GM23338 (cell line): ENCODE data around the gene SYPL1. TPM values are rescaled to one million over a fixed set of nuclear protein-coding genes. Genes with fewer than 3 reads are reported as not detected.

Source experiments
- ATAC-seq: fragments of 200-7000 bp; cut with Tn5 transposase; 3 replicates; pipeline ENCODE4 v1.9.1; 2020
- DNase-seq: peaks from one replicate; pipeline ENCODE4 v3.0.0-alpha.2; 2015; ENCODE audit warnings: low spot score
- H2AFZ ChIP-seq: fragments of 200-600 bp; sonication (generic); 2 replicates; pipeline ENCODE4 v1.8.0; 2016; ENCODE audit warnings: antibody characterized with exemption, mild to moderate bottlenecking, moderate library complexity
- H3F3A ChIP-seq: fragments of 200-600 bp; sonication (generic); replicated peaks from 2 replicates; pipeline ENCODE4 v1.8.0; 2017; ENCODE audit warnings: antibody characterized with exemption, mixed run types, low read depth
- H3K27ac ChIP-seq: fragments of 200-600 bp; sonication (generic); 2 replicates; pipeline ENCODE4 v1.6.1; 2016; ENCODE audit warnings: low read depth
- H3K27me3 ChIP-seq: fragments of 200-600 bp; sonication (generic); 2 replicates; pipeline ENCODE4 v1.8.0; 2016; ENCODE audit warnings: mild to moderate bottlenecking, mixed run types, moderate library complexity; ENCODE audit not compliant: insufficient read depth
- H3K36me3 ChIP-seq: fragments of 200-600 bp; sonication (generic); 2 replicates; pipeline ENCODE4 v1.8.0; 2016; ENCODE audit warnings: mild to moderate bottlenecking; ENCODE audit not compliant: insufficient read depth
- H3K4me1 ChIP-seq: fragments of 200-600 bp; sonication (generic); 2 replicates; pipeline ENCODE4 v1.8.0; 2016; ENCODE audit warnings: mild to moderate bottlenecking, moderate library complexity; ENCODE audit not compliant: insufficient read depth
- H3K4me2 ChIP-seq: fragments of 200-600 bp; sonication (generic); 2 replicates; pipeline ENCODE4 v1.7.1; 2017; ENCODE audit warnings: mixed run types
- H3K4me3 ChIP-seq: fragments of 200-600 bp; sonication (generic); 2 replicates; pipeline ENCODE4 v1.6.1; 2016; ENCODE audit warnings: mixed run types
- H3K79me2 ChIP-seq: fragments of 200-600 bp; sonication (generic); replicated peaks from 2 replicates; pipeline ENCODE4 v1.8.0; 2017; ENCODE audit warnings: mild to moderate bottlenecking; ENCODE audit not compliant: insufficient read depth
- H3K9me2 ChIP-seq: fragments of 200-600 bp; sonication (generic); 2 replicates; pipeline ENCODE4 v1.8.0; 2017; ENCODE audit not compliant: insufficient read depth
- H4K20me1 ChIP-seq: fragments of 200-600 bp; sonication (generic); replicated peaks from 2 replicates; pipeline ENCODE4 v1.8.0; 2017; ENCODE audit warnings: mild to moderate bottlenecking; ENCODE audit not compliant: insufficient read depth
- H3K27ac Mint-ChIP-seq: 2 replicates; pipeline ENCODE4 v1.8.0; 2020; ENCODE audit warnings: inconsistent platforms, mild to moderate bottlenecking, moderate library complexity, mixed read lengths
- H3K27me3 Mint-ChIP-seq: 3 replicates; pipeline ENCODE4 v1.8.0; 2022; ENCODE audit warnings: low read depth, mild to moderate bottlenecking, moderate library complexity, mixed read lengths, inconsistent platforms; ENCODE audit not compliant: insufficient read depth, poor library complexity
- H3K36me3 Mint-ChIP-seq: 3 replicates; pipeline ENCODE4 v1.8.0; 2021; ENCODE audit warnings: low read depth, mild to moderate bottlenecking, inconsistent platforms, moderate library complexity, mixed read lengths
- H3K4me1 Mint-ChIP-seq: 3 replicates; pipeline ENCODE4 v1.8.0; 2020; ENCODE audit warnings: mild to moderate bottlenecking, inconsistent platforms, mixed read lengths
- H3K4me3 Mint-ChIP-seq: 3 replicates; pipeline ENCODE4 v1.8.0; 2021; ENCODE audit warnings: moderate library complexity, mild to moderate bottlenecking, inconsistent platforms, mixed read lengths
- H3K9me3 Mint-ChIP-seq: 3 replicates; pipeline ENCODE4 v1.8.0; 2020; ENCODE audit warnings: moderate library complexity, mild to moderate bottlenecking, inconsistent platforms, mixed read lengths
- CREB1 ChIP-seq: fragments of 250-450 bp; sonication (Bioruptor Pico); IDR thresholded peaks from 2 replicates; pipeline ENCODE4 v1.5.0; 2020; ENCODE audit warnings: low read depth, mild to moderate bottlenecking, moderate library complexity
- EZH2 ChIP-seq: fragments of 200-600 bp; sonication (generic); IDR thresholded peaks from one replicate; pipeline ENCODE4 v1.8.0; 2017; ENCODE audit warnings: antibody characterized with exemption, mild to moderate bottlenecking, low read depth; ENCODE audit not compliant: unreplicated experiment
- EZH2phosphoT487 ChIP-seq: fragments of 200-600 bp; sonication (generic); IDR thresholded peaks from one replicate; pipeline ENCODE4 v1.8.1; 2018; ENCODE audit warnings: antibody characterized with exemption; ENCODE audit not compliant: unreplicated experiment
- JUNB ChIP-seq: IDR thresholded peaks from one replicate; pipeline ENCODE4 v1.6.1; 2016; ENCODE audit warnings: antibody characterized with exemption; ENCODE audit not compliant: unreplicated experiment
- NANOG ChIP-seq: IDR thresholded peaks from 2 replicates; pipeline ENCODE4 v1.6.1; 2016; ENCODE audit warnings: antibody characterized with exemption, borderline replicate concordance
- POLR2AphosphoS5 ChIP-seq: IDR thresholded peaks from 2 replicates; pipeline ENCODE4 v1.6.1; 2016; ENCODE audit warnings: antibody characterized with exemption, low read depth
- REST ChIP-seq: IDR thresholded peaks from one replicate; pipeline ENCODE4 v1.6.1; 2018; ENCODE audit warnings: antibody characterized with exemption; ENCODE audit not compliant: unreplicated experiment
- ZNF114 ChIP-seq: fragments of 250-450 bp; sonication (Bioruptor Pico); IDR thresholded peaks from 2 replicates; pipeline ENCODE4 v1.5.0; 2020; ENCODE audit warnings: mild to moderate bottlenecking, moderate library complexity
- ZNF331 ChIP-seq: fragments of 250-450 bp; sonication (Bioruptor Pico); IDR thresholded peaks from 2 replicates; pipeline ENCODE4 v1.5.0; 2020; ENCODE audit warnings: low read depth, mild to moderate bottlenecking, moderate library complexity
- ZNF462 ChIP-seq: fragments of 250-450 bp; sonication (Bioruptor Pico); IDR thresholded peaks from 2 replicates; pipeline ENCODE4 v1.5.0; 2020; ENCODE audit warnings: mild to moderate bottlenecking, moderate library complexity
- polyA plus RNA-seq: library from polyadenylated mRNA; unstranded; fragments of >200 nt; fragmentation: Nextera tagmentation; extraction: Ambion mirVana; gene quantifications from 2 replicates; pipeline ENCODE4 v1.2.1, GENCODE V29; 2016
- total RNA-seq: library from RNA; depleted of rRNA; stranded (reverse); fragments of >200 nt; shearing (Covaris generic); gene quantifications from 2 replicates; pipeline ENCODE4 v1.2.3, GENCODE V29; 2014

SYPL1 gene
- total and polyA plus RNA-seq, 2 experiments from 2014 or later, result 39.3 to 52.7 TPM

GRCh38 chr7:106047818-106048705, 64.0 kb downstream of the SYPL1 start (continued):
- TF ChIP-seq REST (no peak), NANOG (no peak), JUNB (no peak), CREB1 (CRISPR knock-in tag) (no peak), ZNF331 (CRISPR knock-in tag) (no peak), EZH2 (no peak)

- peaks cover 6% of the 10 kb centered on the region; the same call in 2 of the 3 replicates for H3K36me3 Mint-ChIP-seq
- H3K4me1 Mint-ChIP-seq, result peaks cover 6% of the 10 kb centered on the region
- DNase-seq, result no peak
Observed at GRCh38 chr7:106047184-106047583, 64.9 kb downstream of the SYPL1 start.

GRCh38 chr7:106045586-106045985, 66.5 kb downstream of the SYPL1 start:
- Histone ChIP-seq H3K27ac (no peak overlapping the region), H4K20me1 (no peaks in the 10 kb centered on the region), H3K36me3 (no peaks in the 10 kb centered on the region), H3K27me3 (no peaks in the 10 kb centered on the region), H3F3A (0 out of 2 replicates have a peak, but pooled peaks cover 3% of the 10 kb centered on the region), H3K4me3 (no peak overlapping the region), H3K9me2 (no peaks in the 10 kb centered on the region), H3K79me2 (no peaks in the 10 kb centered on the region), H3K4me1 (peaks cover 4% of the 10 kb centered on the region), H3K4me2 (no peak overlapping the region), H2AFZ (no peak overlapping the region)
- ATAC-seq, result no peak
- Mint-ChIP-seq H3K4me3 (no peak overlapping the region), H3K4me1 (peaks cover 10% of the 10 kb centered on the region), H3K9me3 (no peaks in the 10 kb centered on the region), H3K36me3 (no peaks in the 10 kb centered on the region), H3K27me3 (peaks cover 19% of the 10 kb centered on the region), H3K27ac (no peak overlapping the region)
- TF ChIP-seq ZNF331 (CRISPR knock-in tag) (no peak), POLR2AphosphoS5 (no peak), EZH2phosphoT487 (no peak), CREB1 (CRISPR knock-in tag) (no peak), ZNF462 (CRISPR knock-in tag) (no peak)
- DNase-seq, result no peak

More at GRCh38 chr7:106047184-106047583, 64.9 kb downstream of the SYPL1 start:
- ATAC-seq, result no peak
- H3K4me1 ChIP-seq, result peaks cover 4% of the 10 kb centered on the region
- H3K27me3 ChIP-seq, result no peaks in the 10 kb centered on the region
- H3K9me2 ChIP-seq, result no peaks in the 10 kb centered on the region
- Mint-ChIP-seq H3K27me3 (peaks cover 12% of the 10 kb centered on the region), H3K9me3 (peaks cover 13% of the 10 kb centered on the region), H3K4me3 (no peak overlapping the region), H3K27ac (no peak overlapping the region)
- no peaks in the 10 kb centered on the region for H4K20me1 ChIP-seq
- no peak overlapping the region; the same call in 1 of the 2 replicates for H2AFZ ChIP-seq
- H3K79me2 ChIP-seq, result no peaks in the 10 kb centered on the region
- no peak overlapping the region for H3K27ac ChIP-seq
- H3F3A ChIP-seq, result no peaks in the 10 kb centered on the region
- no peaks in the 10 kb centered on the region for H3K36me3 ChIP-seq
- no peak overlapping the region for H3K4me3 ChIP-seq
- TF ChIP-seq ZNF114 (CRISPR knock-in tag), result no peak
- H3K4me2 ChIP-seq, result no peak overlapping the region
